Neuronal stem cell (in vitro differentiated cells): Measurements from ENCODE around the gene FBXO46.
"Not testable (repeated sequence)": the region's sequence is repeated elsewhere in the genome, so short reads cannot be mapped to it uniquely, and the experiment has no call there.

Experiments
- DNase-seq: peaks from one replicate; pipeline ENCODE4 v3.0.0-alpha.2; 2013; ENCODE audit warnings: low spot score
- H2AFZ ChIP-seq: one replicate; pipeline ENCODE4 v1.6.1; 2013; ENCODE audit warnings: mild to moderate bottlenecking, low read length, inconsistent platforms
- H2AK5ac ChIP-seq: 2 replicates; pipeline ENCODE4 v1.6.1; 2013; ENCODE audit warnings: low read depth, mild to moderate bottlenecking, inconsistent platforms, low read length, moderate library complexity, mixed read lengths
- H2BK120ac ChIP-seq: 2 replicates; pipeline ENCODE4 v1.6.1; 2013; ENCODE audit warnings: low read depth, mild to moderate bottlenecking, inconsistent platforms, low read length, moderate library complexity, mixed read lengths
- H2BK12ac ChIP-seq: one replicate; pipeline ENCODE4 v1.6.1; 2013; ENCODE audit warnings: low read length, inconsistent platforms
- H2BK15ac ChIP-seq: 2 replicates; pipeline ENCODE4 v1.6.1; 2013; ENCODE audit warnings: mild to moderate bottlenecking, low read length, inconsistent platforms, mixed read lengths
- H2BK5ac ChIP-seq: one replicate; pipeline ENCODE4 v1.6.1; 2013; ENCODE audit warnings: inconsistent platforms, mild to moderate bottlenecking, low read length, moderate library complexity
- H3K14ac ChIP-seq: one replicate; pipeline ENCODE4 v1.6.1; 2013; ENCODE audit warnings: low read length, inconsistent platforms
- H3K18ac ChIP-seq: 2 replicates; pipeline ENCODE4 v1.6.1; 2013; ENCODE audit warnings: low read length, inconsistent platforms
- H3K23ac ChIP-seq: 2 replicates; pipeline ENCODE4 v1.6.1; 2013; ENCODE audit warnings: low read depth, mild to moderate bottlenecking, mixed read lengths, low read length, inconsistent platforms; ENCODE audit not compliant: poor library complexity
- H3K27ac ChIP-seq: replicated peaks from 3 replicates; pipeline ENCODE4 v1.5.1; 2013; ENCODE audit warnings: low read length, inconsistent platforms
- H3K27me3 ChIP-seq, 3 experiments: 2 replicates each; pipeline ENCODE4 v1.6.1; 2013; ENCODE audit warnings: low read length in 3 of 3, mild to moderate bottlenecking in 2 of 3, inconsistent platforms in 1 of 3, low read depth in 1 of 3, mixed read lengths in 1 of 3, moderate library complexity in 1 of 3; ENCODE audit not compliant: control insufficient read depth in 3 of 3, insufficient read depth in 3 of 3
- H3K36me3 ChIP-seq, 2 donors: replicated peaks in 1 of 2; 2 replicates each; pipeline ENCODE4 v1.6.1; 2013; ENCODE audit warnings: low read length in 2 of 2; ENCODE audit not compliant: control insufficient read depth in 2 of 2, insufficient read depth in 2 of 2
- H3K4ac ChIP-seq: 2 replicates; pipeline ENCODE4 v1.6.1; 2013; ENCODE audit warnings: inconsistent platforms, mild to moderate bottlenecking, low read length, moderate library complexity
- H3K4me1 ChIP-seq, 2 donors: 1 replicate in 1 of 2; 2 replicates in 1 of 2; pipeline ENCODE4 v1.6.1; 2013; ENCODE audit warnings: low read length in 2 of 2, low read depth in 1 of 2; ENCODE audit not compliant: control insufficient read depth in 2 of 2, insufficient read depth in 1 of 2
- H3K4me2 ChIP-seq: one replicate; pipeline ENCODE4 v1.6.1; 2013; ENCODE audit warnings: mild to moderate bottlenecking, low read length, inconsistent platforms; ENCODE audit not compliant: insufficient read depth, poor library complexity, severe bottlenecking
- H3K4me3 ChIP-seq, 2 donors: 2 replicates each; pipeline ENCODE4 v1.5.1; 2013; ENCODE audit warnings: low read length in 2 of 2, mild to moderate bottlenecking in 2 of 2, inconsistent platforms in 1 of 2, moderate library complexity in 1 of 2
- H3K79me1 ChIP-seq: one replicate; pipeline ENCODE4 v1.6.1; 2013; ENCODE audit warnings: low read depth, mild to moderate bottlenecking, inconsistent platforms, low read length, moderate library complexity
- H3K9ac ChIP-seq: one replicate; pipeline ENCODE4 v1.6.1; 2013; ENCODE audit warnings: mild to moderate bottlenecking, low read depth, low read length, inconsistent platforms; ENCODE audit not compliant: poor library complexity
- H3K9me3 ChIP-seq, 2 donors: replicated peaks in 1 of 2; 2 replicates each; pipeline versions ENCODE3 to v1.6.1; 2013; ENCODE audit warnings: low read length in 2 of 2, mild to moderate bottlenecking in 2 of 2, inconsistent platforms in 1 of 2, low read depth in 1 of 2, mixed read lengths in 1 of 2, moderate library complexity in 1 of 2; ENCODE audit not compliant: control insufficient read depth in 2 of 2, insufficient read depth in 1 of 2
- H4K8ac ChIP-seq: one replicate; pipeline ENCODE4 v1.6.1; 2013; ENCODE audit warnings: low read depth, mild to moderate bottlenecking, inconsistent platforms, low read length, moderate library complexity
- H4K91ac ChIP-seq: one replicate; pipeline ENCODE4 v1.6.1; 2013; ENCODE audit warnings: low read length, low read depth, mild to moderate bottlenecking, inconsistent platforms; ENCODE audit not compliant: poor library complexity
- WGBS, 2 donors: extraction: QIAGEN DNeasy Blood & Tissue Kit; methylation state at CpG; one replicate each; pipeline ENCODE4 v1.1.7; 2013; ENCODE audit warnings: missing lambda C conversion rate in 2 of 2, mixed read lengths in 1 of 2; ENCODE audit not compliant: insufficient read length in 2 of 2, insufficient replicate concordance in 1 of 2; ENCODE audit errors: extremely low coverage in 2 of 2; 5-methylcytosine and 5-hydroxymethylcytosine counted together

Gene FBXO46

GRCh38 chr19:45751483-45751882 lies 20.8 kb upstream of the FBXO46 start:
- H2AFZ ChIP-seq, H3K9me3 ChIP-seq, H3K27ac ChIP-seq, H3K36me3 ChIP-seq, H2BK5ac ChIP-seq, DNase-seq, H3K4me3 ChIP-seq, H3K23ac ChIP-seq, H3K4me1 ChIP-seq, H3K4me2 ChIP-seq, H2BK12ac ChIP-seq, H3K4ac ChIP-seq, H3K9ac ChIP-seq, H3K79me1 ChIP-seq, H2BK15ac ChIP-seq, H4K91ac ChIP-seq, H2BK120ac ChIP-seq, H2AK5ac ChIP-seq, H3K14ac ChIP-seq, H3K18ac ChIP-seq, H4K8ac ChIP-seq: not testable (repeated sequence)
- no CpG with 5 or more reads among the region's 10 CpGs for WGBS, 2 donors
- H3K27me3 ChIP-seq: peaks cover 0 to 17% (median 0%) of the 10 kb centered on the region in 3 experiments

DNA sequence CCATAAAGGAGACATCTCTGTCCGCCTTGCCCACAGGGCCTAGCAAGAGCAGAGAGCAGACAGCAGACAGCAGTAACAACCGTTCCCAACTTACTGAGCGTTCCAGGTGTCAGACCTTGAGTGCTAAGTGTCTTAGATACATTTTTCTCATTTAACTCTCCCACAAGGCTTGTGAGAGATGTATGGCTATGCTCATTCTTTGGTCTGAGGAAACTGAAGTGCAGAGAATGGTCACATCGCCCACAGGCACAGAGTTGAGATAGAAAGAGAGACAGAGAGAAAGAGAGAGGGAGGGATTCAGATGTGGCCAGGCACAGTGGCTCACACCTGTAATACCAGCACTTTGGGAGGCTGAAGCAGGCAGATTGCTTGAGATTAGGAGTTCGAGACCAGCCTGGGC lies 16.8 kb upstream of the FBXO46 start:
- peaks cover 0 to 2% of the 10 kb centered on the region in 2 donors for H3K4me1 ChIP-seq
- no peaks in the 10 kb centered on the region for H3K36me3 ChIP-seq
- H2BK5ac ChIP-seq: no peak overlapping the region
- H2AK5ac ChIP-seq: no peak overlapping the region
- WGBS, 2 donors: no CpG with 5 or more reads among the region's 5 CpGs
- no peak overlapping the region for H2BK15ac ChIP-seq
- H4K8ac ChIP-seq: no peak overlapping the region
- no peak overlapping the region for H2BK120ac ChIP-seq
- DNase-seq: no peak
- no peak overlapping the region for H3K4ac ChIP-seq
- H2AFZ ChIP-seq: no peak overlapping the region
- no peak overlapping the region for H2BK12ac ChIP-seq
- H3K4me3 ChIP-seq: no peak overlapping the region
- H3K18ac ChIP-seq: no peak overlapping the region
- no peaks in the 10 kb centered on the region for H3K79me1 ChIP-seq
- H3K9ac ChIP-seq: no peak overlapping the region
- H3K23ac ChIP-seq: no peak overlapping the region
- no peak overlapping the region for H3K14ac ChIP-seq
- H4K91ac ChIP-seq: no peak overlapping the region
- H3K27ac ChIP-seq: no peak overlapping the region
- H3K9me3 ChIP-seq: no peaks in the 10 kb centered on the region
- no peak overlapping the region for H3K4me2 ChIP-seq
- peaks cover 0 to 25% (median 0%) of the 10 kb centered on the region in 3 experiments for H3K27me3 ChIP-seq

DNA sequence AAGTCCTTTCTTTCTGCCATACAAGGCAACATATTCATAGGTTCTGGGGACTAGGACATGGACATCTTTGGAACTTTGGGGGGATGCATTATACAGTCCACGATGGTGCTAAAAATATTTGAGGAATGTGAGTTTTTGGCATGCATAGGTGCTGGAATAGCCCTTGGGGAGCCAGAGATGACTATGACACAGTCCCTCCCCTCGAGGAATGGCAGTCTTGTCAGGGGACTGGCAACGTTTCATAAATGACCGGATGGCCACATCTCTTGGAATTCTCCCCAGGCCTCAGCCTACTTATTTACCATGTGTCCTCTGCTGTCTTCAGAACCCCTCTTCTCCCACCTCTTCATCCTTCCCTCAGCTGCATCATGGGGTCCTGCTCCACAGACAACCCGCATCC lies 16.2 kb upstream of the FBXO46 start:
- H4K8ac ChIP-seq: no peak overlapping the region
- H2BK15ac ChIP-seq: no peak overlapping the region
- WGBS, 2 donors: no CpG with 5 or more reads among the region's 5 CpGs
- H3K4me2 ChIP-seq: no peak overlapping the region
- H3K9me3 ChIP-seq: no peaks in the 10 kb centered on the region
- H3K36me3 ChIP-seq: no peaks in the 10 kb centered on the region
- no peak overlapping the region for H3K4me3 ChIP-seq
- no peak overlapping the region for H2BK12ac ChIP-seq
- no peak overlapping the region for H2AFZ ChIP-seq
- H2AK5ac ChIP-seq: no peak overlapping the region
- DNase-seq: no peak
- H2BK120ac ChIP-seq: no peak overlapping the region
- H3K27ac ChIP-seq: no peak overlapping the region
- H3K79me1 ChIP-seq: no peaks in the 10 kb centered on the region
- no peak overlapping the region for H3K9ac ChIP-seq
- peaks cover 0 to 25% (median 0%) of the 10 kb centered on the region in 3 experiments for H3K27me3 ChIP-seq
- no peak overlapping the region for H4K91ac ChIP-seq
- no peak overlapping the region for H3K18ac ChIP-seq
- H3K14ac ChIP-seq: no peak overlapping the region
- H3K4ac ChIP-seq: no peak overlapping the region
- no peak overlapping the region for H3K23ac ChIP-seq
- no peak overlapping the region for H2BK5ac ChIP-seq
- H3K4me1 ChIP-seq: peaks cover 0 to 2% of the 10 kb centered on the region in 2 donors

GRCh38 chr19:45745606-45746005 lies 14.9 kb upstream of the FBXO46 start:
- DNase-seq: no peak
- H3K4me1 ChIP-seq: peaks cover 0 to 2% of the 10 kb centered on the region in 2 donors
- no peak overlapping the region for H3K14ac ChIP-seq
- no peak overlapping the region for H3K4me3 ChIP-seq
- H4K91ac ChIP-seq: no peak overlapping the region
- no peak overlapping the region for H4K8ac ChIP-seq
- H3K18ac ChIP-seq: no peak overlapping the region
- no peaks in the 10 kb centered on the region for H3K79me1 ChIP-seq
- H3K9me3 ChIP-seq: no peaks in the 10 kb centered on the region
- no peak overlapping the region for H2AFZ ChIP-seq
- no peak overlapping the region for H2AK5ac ChIP-seq
- no peak overlapping the region for H2BK12ac ChIP-seq
- H3K27ac ChIP-seq: no peak overlapping the region
- no peak overlapping the region for H2BK5ac ChIP-seq
- peaks cover 0 to 25% (median 0%) of the 10 kb centered on the region in 3 experiments for H3K27me3 ChIP-seq
- no peak overlapping the region for H3K9ac ChIP-seq
- no CpG with 5 or more reads among the region's 6 CpGs for WGBS, 2 donors
- no peak overlapping the region for H2BK15ac ChIP-seq
- no peaks in the 10 kb centered on the region for H3K36me3 ChIP-seq
- H3K23ac ChIP-seq: no peak overlapping the region
- H2BK120ac ChIP-seq: no peak overlapping the region
- no peak overlapping the region for H3K4me2 ChIP-seq
- no peak overlapping the region for H3K4ac ChIP-seq
